NCI-H1930 (cell line): ENCODE measurements around the gene ORAI2.
"Not testable (repeated sequence)": the region's sequence is repeated elsewhere in the genome, so short reads cannot be mapped to it uniquely, and the experiment has no call there.

Experiments
- DNase-seq, 2 experiments: peaks; one replicate each; lab custom pipeline; 2025; lab: John Stamatoyannopoulos, UW

Gene ORAI2

DNA sequence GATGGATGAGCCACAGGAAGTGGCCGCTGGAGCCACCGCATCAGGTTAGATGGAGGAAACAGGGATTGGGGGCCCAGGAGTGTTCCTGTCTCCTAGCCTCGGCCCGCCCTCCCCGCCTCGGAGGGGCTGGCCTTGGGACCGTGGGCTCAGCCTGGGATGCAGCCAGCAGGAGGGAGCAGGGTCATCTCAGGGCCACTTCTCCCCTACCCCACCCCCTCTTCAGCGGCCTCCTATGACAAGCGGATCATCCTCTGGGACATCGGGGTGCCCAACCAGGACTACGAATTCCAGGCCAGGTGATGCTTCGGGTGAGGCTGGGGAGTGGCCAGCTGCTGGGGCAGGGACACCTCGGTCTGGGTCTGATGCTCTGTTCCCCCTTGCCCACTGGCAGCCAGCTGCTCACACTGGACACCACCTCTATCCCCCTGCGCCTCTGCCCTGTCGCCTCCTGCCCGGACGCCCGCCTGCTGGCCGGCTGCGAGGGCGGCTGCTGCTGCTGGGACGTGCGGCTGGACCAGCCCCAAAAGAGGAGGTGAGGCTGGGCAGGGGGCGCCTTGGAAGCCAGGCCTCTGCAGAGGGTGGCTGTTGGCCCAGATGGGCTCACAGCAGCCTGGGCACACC, 36.1 kb downstream of the ORAI2 start:
- no peak for DNase-seq

DNA sequence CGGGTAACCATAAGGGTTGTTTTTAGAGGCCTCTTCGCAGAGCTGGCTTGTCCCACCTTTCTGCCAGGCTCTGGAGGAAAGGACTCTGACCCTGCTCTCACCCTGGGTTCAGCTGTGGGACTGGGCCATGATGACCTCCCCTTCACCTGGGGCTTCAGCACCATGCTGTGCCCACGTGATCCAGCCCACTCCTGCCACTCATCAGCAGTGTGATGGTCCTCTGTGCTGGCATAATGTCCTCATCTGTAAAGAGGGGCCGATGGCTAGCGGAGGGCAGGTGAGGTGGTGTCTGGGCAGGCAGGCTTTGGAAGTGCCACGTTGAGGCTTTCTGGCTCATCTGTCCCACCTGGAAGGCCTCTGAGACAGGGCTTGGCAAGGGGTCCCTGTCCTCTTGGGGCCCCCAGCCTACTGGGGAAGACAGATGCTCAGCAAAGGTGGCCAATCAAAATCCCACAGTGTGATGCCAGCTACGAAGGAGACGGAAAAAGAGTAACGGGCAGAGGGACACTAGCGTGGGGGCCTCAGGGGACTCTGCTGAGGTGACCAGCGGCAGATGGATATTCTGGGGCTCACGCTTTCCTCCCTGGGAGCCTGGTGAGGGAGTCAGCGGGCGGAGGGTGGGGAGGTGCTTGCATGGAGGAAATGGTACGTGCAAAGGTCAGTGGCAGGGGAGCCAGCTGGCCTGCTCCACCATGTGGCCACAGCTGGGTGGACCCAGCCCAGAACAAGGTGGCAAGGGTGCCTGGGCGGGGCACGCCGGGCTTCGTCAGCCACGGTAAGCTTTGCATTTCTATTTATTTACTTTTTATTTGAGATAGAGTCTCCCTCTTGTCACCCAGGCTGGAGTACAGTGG, 36.8 kb downstream of the ORAI2 start:
- DNase-seq: no peak

DNA sequence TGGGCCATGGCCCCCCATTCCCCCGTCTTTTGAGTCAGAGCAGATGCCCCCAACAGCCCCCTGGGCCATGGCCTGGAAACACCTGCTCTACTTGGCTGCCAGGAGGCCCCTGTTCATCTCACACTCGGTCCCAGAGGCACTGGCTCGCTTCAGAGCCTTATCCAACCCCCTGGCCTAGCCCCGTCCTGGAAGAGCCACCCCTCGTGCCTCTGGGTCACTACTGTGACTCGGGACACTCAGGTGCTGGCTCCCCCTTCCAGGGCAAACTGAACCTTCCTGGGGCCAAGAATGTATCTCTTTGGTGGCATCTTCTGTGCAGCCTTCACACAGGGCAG, 38.4 kb downstream of the ORAI2 start:
- DNase-seq: no peak

DNA sequence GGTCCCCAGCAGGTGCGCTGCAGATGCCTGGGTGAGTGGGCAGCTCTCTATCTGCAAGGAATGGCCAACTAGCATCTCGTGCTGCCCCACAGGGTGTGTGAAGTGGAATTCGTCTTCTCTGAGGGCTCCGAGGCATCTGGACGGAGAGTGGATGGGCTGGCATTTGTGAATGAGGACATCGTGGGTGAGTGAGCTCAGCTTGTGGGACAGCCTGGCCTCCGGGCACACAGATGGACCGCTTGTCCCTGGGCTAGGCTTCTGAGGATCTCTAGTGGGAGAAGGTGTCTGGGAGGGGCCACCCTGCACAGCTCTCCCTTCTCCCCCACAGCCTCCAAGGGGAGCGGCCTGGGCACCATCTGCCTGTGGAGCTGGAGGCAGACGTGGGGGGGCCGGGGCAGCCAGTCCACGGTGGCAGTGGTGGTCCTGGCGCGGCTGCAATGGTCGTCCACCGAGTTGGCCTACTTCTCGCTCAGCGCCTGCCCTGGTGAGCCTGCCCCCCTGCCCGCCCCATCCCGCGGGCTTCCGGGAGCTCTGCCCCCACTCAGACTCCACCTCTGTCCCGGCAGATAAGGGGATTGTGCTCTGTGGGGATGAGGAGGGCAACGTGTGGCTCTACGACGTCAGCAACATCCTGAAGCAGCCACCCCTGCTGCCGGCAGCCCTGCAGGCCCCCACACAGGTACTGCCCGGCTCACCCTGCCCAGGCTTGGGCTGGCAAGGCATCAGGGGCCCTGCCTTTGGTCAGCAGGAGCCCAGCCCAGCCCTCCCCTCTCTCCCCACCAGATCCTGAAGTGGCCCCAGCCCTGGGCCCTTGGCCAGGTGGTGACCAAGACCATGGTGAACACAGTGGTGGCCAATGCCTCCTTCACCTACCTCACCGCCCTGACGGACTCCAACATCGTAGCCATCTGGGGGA, 39.0 kb downstream of the ORAI2 start:
- no peak for DNase-seq

DNA sequence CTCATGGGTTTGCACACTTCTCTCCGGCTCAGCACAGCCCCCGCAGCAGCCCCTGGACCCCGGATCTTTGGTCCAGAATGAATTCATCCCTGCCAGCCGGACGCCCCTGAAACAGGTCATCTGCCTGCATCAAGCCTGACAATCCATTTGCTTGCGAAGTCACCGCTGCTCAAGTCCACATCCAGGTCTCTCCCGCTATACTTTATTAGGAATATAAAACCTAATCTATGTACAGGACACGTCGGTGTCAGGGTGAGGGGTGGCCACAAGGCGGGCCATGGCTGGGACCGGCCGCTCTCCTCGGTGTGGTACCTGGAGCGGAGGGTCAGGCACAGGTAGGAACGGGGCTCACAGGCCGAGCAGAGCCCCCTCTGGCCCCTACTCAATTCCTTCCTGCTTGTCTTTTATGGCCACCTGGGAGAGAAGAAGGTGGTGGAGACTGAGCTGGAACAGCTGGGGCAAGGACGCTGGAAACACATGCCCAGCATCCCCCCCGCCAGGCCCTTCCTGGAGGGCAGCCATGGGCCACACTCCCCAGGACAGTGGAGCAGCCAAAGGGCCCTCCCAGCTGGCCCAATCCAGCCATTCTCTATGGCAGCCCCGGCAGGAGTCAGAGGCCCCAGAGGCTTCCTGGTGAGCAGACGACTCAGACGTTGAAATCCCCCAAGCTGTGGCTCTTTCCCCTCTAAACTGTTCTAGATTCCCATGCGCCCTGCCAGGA, 40.1 kb downstream of the ORAI2 start:
- no peak for DNase-seq

DNA sequence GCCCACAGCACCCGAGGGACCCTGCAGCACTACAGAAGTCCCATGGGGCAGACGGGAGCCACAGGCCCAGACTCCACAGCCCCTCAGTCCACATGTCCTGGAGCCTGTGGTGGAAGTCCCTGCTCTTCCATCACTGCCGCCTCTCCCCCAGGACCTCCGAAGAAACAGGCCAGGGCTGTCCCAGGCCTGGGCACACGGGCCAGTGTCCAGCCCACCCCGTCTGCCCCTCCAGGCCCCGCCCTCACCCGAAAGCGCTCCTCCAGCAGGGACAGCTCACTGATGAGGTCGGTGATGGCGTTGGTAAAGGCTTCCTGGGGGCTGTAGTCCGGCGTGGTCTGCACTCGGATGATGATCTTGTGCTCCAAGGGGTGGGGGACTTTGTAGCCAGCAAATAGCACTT, 40.7 kb downstream of the ORAI2 start:
- not testable (repeated sequence) for DNase-seq

DNA sequence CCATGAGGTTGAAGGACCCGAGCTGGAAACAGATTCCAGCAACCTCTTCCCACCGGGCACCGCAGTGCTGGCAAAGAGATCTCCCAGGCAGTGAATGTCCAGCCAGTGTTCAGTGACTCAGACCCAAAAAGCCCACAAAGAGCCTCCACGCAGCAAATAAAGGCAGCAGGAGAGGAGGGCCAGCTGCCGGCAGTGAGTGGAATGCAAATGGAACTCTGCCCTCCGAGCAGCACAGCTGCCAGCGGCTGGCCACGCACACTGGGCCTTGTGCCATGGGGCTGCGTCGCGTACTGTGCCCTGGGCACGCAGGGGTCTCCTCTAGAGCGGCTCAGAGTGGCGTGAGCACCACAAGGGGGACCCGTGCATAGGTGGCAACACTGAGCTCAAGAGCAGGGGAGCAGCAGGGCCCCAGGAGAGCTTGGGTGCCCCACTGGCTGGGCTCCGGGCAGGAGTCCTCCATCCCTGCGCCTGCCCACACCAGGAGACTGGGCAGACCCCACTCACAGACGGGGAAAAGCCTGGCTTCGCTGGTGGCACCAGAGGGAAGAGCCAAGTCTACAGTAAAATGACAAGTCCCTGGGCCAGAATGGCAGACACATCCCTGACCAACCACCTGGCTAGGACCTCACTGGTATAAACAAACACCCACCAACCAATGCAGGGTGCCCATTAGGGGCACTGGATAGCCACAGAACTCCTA, 41.5 kb downstream of the ORAI2 start:
- DNase-seq: not testable (repeated sequence)

DNA sequence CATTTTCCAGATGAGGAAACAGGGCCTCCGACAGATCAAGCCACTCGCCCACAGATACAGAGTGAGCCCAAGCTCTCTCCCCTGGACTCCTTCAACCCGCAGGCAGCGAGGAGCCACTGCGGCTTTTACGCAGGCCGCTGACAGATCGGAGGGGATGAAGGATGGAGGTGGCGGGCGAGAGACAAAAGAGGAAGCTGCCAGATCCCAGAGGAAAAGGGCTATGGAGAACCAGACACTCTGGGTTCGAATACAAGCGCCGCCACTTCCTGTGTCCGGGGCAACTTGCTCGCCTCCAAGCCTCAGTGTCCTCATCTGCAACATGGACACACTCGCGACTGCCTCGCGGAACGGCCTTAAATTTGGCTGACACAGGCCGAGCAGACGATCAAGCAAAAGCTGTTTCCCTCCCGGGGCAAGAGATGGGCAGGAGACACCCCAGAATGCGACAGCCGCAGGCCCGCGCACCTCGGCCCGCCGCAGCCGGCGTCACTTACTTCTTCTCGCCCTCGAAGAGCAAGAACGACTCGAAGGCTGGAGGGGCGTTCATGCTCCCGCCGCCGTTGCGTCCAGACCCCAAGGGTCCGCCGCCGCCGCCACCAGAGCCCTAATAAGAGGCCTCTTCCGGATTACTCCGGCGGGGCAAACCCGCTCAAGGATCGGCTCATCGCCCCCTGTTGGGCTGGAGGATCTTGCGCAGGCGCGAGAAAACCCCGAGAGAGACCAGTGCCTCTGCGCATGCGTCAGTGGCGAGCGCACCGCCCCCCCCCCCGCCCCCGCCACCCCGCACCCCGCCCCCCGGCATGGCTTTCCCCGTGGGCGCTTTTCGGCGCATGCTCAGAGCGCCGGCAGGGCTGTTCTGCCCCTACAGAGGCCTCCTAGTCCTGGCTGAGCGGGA, 45.2 kb downstream of the ORAI2 start, which contains the start of gene POLR2J:
Gene POLR2J (minus strand): TSS at position 609 of the 895 bp plus-strand sequence. CDS start 62 bp downstream, at position 547.
- DNase-seq: not testable (repeated sequence)

DNA sequence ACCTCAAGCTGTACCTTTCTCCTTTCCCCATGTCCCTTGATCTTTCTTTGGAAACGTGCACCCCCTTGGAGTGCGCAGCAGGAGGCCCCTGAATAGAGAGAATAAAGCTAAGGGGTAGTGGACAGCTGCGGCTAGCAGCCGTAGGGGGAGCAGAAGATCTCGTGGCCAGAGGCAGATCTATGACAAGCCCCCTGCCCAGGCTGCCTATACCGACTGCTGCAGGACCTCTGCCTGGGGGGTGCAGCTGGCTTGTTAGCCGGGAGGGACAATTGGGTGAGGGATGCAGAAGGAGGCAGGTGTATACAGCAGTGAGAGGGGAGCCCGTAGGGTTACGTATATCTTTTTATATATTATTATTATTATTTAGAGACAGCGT, 45.8 kb downstream of the ORAI2 start:
- not testable (repeated sequence) for DNase-seq

DNA sequence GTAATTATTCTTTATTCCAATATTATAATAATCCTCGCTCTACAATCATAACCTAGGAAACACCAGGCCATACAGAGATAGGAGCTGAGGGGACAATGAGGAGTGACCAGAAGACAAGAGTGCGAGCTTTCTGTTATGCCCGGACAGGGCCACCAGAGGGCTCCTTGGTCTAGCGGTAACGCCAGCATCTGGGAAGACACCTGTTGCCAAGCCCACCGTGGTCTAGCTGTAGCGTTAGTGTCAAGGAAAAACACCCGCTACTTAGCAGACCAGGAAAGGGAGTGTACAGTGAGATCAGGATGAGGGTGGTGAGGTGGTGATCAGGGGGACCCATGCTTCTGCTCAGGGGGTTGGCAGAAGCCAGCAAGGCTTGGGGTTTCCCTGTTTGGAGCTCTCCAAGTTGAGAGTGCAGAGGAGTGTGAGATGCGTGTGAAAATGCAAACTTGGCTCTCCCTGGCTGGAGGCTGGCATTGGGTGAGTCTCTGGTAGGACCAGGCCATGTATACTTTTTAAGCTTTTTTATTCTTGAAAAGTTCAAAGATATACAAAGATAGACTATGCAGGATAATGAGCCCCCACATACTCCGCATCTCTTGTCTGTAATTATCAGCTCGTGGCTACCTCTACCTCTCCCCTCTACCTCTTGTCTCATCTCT, 46.7 kb downstream of the ORAI2 start:
- DNase-seq: not testable (repeated sequence)

DNA sequence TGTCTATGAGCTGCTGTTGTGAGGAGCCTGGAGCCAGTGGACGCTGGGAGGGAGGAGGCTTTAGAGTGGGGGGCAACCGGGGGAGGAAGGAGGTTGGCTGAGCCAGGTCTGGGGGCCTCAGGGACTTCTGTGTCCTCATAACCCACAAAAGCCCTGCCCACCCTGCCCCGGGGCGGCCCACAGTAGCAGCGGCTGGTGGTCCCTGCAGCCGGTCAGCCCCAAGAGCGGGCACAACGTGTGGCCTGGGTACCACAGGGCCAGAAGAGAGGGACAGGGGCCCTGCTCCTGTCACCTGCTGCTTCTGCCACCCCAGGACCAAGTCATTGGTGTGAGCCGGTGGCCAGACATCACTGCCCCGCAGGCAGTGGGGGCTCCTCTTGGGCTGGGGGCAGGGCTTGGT, 48.6 kb downstream of the ORAI2 start:
- not testable (repeated sequence) for DNase-seq

DNA sequence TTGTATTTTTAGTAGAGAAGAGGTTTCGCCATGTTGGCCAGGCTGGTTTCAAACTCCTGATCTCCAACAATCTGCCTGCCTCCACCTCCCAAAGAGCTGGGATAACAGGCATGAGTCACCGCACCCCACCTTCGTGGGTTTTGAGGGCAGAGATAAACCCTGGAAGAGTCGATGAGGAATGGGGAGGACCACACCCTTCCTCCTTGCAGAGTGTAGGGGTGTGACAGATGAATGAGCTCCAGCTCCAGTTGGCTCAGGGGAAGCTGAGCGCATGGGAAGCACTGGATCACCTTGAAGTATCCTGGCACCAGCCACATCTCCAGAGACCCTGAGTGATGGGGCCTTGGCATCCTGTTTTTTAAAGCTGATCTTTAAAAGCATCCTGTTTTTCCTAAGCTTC, 50.9 kb downstream of the ORAI2 start:
- not testable (repeated sequence) for DNase-seq

DNA sequence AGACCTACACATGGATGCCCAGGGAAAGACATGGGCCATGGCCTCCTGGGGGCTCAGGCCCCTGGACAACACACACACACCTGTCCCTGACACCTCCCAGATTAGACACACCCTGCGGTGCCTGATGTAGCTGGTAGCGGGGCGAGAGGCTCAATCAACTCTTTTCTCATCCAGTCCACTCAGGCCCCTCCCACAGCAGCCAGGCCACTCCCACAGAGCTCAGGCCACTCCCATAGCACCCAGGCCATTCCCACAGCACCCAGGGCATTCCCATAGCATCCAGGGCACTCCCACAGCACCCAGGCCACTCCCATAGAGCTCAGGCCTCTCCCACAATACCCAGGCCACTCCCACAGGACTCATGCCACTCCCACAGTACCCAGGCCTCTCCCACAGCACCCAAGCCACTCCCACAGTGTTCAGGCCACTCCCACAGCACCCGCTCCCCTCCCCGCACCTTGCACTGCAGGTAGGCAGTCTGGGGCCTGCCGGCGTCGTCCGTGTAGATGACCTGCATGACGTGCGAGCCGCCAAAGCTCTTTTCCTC, 57.2 kb downstream of the ORAI2 start:
- not testable (repeated sequence) for DNase-seq

DNA sequence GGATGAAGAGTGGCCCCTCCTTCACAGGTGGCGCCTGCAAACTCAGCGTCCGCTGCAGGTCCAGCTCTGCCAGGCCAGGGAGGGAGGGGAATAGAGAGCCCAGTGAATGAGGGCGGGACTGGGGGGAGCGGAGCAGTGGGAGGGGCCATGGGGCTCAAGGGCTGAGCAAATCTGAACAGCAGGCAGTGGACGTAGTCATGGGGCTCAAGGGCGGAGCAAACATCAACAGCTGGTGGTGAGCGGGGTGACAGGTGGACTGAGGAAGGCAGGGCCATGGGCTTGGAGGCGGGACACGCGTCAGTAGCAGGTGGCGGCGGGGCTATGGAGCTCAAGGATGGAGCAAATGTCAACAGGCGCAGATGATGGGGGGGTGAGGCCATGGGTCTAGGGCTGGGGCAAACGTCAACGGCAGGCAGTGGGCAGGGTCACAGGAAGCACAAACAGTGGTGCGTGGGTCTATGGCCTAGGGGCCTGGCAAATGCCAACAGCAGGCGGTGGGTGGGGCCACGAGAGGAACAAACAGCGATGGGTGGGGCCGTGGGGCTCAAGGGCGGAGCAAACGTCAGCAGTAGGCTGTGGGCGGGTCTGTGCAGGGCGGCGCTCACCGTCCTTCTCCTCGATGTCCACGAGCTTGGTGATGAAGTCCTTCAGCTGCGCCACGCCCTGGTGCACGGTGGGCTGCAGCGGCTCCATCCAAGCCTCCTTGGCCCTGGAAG, 60.0 kb downstream of the ORAI2 start:
- DNase-seq: not testable (repeated sequence)

DNA sequence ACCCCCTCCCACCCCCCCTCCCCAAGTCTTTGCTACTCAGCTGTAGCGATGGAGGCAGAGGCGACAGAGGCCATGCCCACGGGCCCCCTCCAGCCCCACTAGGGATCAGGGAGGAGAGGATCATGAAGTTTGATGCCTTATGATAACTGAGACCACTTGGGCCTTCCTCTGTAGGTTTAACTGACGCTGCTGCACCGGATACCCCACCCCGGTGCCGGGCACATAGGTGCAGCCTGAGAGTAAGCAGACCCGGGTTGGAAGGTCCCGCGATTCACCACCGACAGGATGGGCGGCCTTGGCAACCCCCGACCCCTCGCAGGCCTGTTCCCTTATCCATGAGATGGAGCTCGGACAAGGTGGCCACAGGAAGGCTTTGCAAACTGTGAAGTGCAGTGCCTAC, 60.7 kb downstream of the ORAI2 start:
- not testable (repeated sequence) for DNase-seq

DNA sequence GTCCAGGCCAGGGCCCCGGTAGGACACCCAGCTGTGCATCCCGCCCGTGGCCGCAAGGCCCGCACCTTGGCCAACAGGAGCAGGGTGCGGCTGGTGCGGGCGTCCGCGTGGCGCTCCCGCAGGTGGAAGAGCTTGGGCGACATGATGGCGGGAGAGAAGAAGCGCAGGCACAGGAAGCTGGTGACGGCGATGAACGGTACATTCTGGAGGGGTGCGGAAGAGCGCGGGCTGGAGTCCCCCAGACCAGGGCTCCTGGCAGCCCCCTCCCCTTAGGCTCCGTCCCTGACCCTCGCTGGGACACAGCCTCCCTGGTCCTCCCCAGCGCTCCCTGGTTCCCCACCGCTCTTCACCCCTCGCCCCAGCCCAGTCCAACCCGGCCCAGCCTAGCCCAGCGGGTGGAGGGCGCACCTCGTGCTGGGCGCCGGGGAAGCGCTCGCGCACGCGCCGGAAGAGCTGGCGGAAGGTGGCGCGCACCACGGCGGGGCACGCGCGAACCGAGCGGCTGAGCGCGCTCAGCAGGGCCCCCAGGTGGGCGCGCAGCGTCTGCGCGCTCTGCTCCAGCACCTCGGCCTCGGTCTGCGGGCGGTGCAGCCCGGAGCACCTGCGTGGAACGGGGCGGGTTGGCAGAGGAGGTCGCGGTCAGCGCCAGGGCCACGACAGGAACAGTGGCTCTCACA, 61.2 kb downstream of the ORAI2 start:
- not testable (repeated sequence) for DNase-seq

DNA sequence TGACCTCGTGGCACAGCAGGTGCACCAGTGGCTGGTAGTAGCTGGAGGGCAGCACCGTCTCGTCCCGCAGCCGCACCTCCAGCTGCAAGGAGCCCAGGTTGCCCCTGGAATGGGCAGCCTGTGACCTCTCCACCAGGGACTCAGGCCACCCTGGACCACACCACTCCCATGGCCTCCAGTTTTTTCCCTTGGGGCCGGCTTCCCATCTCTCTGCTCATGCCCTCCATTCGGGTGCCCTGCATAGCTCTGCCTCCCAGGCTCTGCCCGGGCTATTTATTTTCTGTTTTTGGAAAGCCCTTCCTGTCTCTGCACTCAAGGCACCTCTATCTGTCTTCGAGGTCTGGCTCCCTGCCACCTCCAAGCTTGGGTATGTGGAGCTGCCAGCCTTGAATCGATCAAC, 63.5 kb downstream of the ORAI2 start:
- not testable (repeated sequence) for DNase-seq

DNA sequence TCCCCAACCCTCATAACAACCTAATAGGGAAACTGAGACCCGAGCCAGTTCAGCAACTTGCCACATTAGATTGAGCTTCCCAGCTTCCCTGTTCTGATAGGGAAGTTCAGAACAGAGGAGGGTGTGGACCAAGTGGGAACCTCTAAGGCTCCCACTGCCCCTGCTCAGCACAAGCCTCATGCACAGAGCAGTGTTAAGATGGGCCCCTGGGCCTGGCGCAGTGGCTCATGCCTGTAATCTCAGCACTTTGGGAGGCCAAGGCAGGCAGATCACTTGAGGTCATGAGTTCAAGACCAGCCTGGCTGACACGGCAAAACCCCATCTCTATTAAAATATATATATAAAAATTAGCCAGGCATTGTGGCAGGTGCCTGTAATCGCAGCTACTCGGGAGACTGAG, 63.9 kb downstream of the ORAI2 start:
- not testable (repeated sequence) for DNase-seq
